GM19099 (cell line): ENCODE data around the gene NPC1.

Experiments
- POLR2A ChIP-seq: IDR thresholded peaks from 3 replicates; pipeline ENCODE4 v1.6.1; 2011; ENCODE audit warnings: low read depth; ENCODE audit not compliant: insufficient read length; ENCODE audit errors: extremely low read depth

Gene NPC1

DNA sequence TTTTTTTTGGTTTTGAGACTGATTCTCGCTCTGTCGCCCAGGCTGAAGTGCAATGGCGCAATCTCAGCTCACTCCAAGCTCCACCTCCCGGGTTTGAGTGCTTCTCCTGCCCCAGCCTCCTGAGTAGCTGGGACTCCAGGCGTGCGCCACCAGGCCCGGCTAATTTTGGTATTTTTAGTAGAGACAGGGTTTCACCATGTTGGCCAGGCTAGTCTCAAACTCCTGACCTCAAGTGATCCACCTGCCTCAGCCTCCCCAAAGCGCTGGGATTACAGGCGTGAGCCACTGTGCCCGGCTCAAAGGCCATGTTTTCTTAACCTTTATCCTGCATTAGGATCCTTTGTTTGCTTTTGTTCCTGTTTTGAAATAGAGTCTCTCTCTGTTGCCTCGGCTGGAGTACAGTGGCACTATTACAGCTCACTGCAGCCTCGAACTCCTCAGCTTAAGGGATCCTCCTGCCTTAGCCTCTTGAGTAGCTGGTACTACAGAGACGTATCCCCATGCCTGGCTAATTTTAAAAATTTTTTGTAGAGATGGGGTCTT is 41.0 kb downstream of the NPC1 start:
- TF ChIP-seq POLR2A: no peak

DNA sequence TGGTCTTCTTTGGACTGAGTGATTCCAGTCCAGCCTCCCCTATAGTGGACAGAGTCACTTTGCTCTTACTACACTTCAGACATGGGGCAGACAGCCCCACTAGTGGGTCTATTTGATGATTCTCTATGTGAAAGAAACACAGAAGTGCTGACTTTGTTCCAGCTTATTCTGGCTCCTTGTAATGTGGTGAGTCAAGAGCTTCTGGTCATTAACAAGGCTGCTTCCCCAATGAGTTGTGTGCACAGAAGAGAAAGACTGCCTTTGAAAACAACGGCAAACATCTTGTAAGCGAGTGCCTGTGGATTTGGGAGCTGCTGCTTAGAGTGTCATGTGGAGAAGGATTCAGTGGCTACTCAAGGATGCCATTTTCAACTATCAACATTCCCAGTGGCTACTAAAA is 43.8 kb downstream of the NPC1 start:
- no peak for TF ChIP-seq POLR2A

DNA sequence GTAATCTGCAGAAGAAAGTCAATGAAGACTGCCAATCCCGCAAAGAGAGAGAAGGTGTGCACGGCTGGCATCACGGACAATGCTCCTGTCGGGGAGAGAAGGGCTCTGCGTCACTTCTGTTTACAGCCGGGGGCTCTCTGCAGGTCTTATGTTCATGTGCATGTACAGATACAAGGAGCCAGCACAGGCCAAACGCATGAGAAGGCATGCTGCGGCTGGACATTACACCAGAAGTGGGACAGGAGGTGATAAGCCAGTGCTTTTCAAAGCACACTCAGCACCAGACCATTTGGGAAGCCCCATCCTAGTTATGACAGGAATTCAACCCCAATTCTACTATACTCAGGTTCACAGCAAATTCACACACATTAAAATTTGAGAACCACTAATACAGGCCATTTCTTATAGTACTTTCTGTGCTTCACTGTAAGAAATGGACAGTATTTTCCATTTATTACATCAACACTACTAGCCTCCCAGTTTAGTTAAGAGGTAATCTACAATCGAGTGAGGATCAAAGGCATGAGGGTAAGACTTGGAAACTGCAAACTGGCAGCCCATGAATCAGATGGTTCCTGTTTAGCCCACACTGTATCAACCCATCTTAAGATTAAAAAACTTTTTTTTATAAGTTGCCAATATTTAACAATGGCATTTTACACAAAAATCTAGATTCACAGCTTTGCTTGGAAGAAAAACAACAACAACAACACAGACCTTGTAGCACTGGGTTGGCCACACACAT is 44.8 kb downstream of the NPC1 start:
- no peak for TF ChIP-seq POLR2A

- no peak for TF ChIP-seq POLR2A
Observed at GRCh38 chr18:23540867-23541266, 45.4 kb downstream of the NPC1 start.

- no peak for TF ChIP-seq POLR2A
Observed at GRCh38 chr18:23539911-23540525, 46.3 kb downstream of the NPC1 start.

GRCh38 chr18:23539296-23539695 is 47.0 kb downstream of the NPC1 start:
- no peak for TF ChIP-seq POLR2A

DNA sequence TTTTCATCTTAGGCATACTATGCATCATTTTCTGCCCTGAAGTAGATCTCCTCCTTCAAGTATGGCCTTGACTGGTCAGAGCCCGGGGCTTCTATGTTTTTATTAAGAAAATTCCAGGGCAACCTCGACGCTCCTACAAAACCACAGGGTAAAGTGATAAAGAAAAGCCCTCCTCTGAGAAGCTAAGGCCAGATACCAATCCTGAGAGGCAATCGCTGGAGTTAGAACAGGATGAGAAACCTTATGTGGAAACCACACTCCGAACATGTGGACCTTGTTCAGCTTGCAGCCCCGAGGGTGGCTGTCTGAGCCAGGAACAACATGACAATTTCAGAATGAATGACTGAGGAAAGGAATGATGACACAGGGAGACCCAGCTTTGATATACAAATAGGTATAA is 47.4 kb downstream of the NPC1 start:
- no peak for TF ChIP-seq POLR2A

DNA sequence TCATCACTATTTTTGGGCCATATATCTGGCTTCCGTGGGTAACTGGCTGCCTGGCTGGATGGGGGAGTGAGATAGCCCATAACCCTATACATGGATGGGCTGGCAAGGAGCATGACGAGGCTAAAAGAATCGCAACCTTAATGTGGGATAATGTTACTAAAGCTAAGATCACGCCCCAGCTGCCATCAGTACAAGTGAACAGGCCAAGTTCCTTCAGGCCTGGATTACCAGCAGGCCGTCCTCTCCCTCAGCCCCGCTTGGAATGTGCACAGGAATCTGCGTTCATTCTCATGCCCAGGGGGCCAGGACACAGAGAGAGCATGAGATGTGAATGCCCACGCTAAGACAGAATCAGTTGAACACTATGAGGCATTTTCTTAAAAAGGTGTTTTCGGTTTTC is 48.3 kb downstream of the NPC1 start:
- no peak for TF ChIP-seq POLR2A

DNA sequence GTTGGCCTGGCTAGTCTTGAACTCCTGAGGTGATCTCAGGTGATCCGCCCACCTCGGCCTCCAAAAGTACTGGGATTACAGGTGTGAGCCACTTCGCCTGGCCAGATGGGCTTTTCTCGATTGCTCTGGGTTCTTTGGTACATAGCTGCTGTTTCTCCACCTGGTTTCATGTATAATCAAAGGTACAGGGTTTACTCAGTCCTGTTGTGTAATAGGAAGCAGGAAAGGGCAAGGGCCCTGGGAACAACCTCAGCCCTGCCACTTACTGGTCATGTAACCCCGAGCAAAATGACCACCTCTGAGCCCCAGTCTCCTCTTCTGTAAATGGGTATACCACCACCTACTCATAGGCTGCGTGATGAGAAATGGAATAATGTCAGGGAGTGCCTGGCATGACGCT is 49.0 kb downstream of the NPC1 start:
- TF ChIP-seq POLR2A: no peak

- no peak for TF ChIP-seq POLR2A
Observed at GRCh38 chr18:23536204-23536603, 50.1 kb downstream of the NPC1 start.

- TF ChIP-seq POLR2A: no peak
Observed at GRCh38 chr18:23534276-23534675, 52.0 kb downstream of the NPC1 start.

DNA sequence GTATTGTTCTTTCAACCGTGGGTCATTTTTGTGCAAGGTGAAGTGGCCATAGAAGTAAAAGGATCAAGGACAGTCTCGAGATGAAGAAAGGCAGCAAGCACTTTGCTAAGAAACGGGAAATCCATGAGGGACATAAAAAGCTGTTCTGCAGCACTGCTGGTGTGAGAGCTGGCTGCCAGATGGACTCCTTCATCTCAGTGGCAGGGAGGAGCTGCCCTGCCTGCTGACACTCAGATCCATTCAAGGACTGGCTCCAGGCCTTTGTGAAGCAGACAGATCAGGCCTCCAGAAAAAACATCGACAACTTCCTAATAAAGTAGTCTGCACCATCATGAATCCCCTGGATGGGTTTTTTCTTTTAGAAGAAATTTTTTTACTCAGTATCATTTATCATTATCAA is 53.5 kb downstream of the NPC1 start:
- TF ChIP-seq POLR2A: no peak

DNA sequence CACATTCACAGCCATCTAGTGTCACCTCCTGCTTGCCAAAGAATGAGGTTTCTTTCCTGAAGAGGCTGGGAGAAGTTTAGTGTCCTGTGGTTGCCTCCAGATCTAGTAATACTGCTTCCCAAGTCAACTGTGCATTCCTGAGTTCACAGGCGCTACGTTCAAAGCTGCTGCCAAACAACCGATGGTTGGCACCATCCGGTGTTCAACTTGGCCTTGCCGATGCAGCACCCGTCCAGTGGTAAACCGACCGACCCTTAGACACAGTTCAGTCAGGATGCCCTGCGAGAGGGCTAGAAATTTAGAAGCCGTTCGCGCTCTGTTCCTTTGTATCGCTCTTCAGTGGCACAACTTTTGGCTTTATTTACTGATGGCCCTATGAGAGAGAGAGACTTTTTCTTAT is 54.4 kb downstream of the NPC1 start:
- TF ChIP-seq POLR2A: no peak

GRCh38 chr18:23530195-23530594 is 56.1 kb downstream of the NPC1 start:
- TF ChIP-seq POLR2A: no peak

DNA sequence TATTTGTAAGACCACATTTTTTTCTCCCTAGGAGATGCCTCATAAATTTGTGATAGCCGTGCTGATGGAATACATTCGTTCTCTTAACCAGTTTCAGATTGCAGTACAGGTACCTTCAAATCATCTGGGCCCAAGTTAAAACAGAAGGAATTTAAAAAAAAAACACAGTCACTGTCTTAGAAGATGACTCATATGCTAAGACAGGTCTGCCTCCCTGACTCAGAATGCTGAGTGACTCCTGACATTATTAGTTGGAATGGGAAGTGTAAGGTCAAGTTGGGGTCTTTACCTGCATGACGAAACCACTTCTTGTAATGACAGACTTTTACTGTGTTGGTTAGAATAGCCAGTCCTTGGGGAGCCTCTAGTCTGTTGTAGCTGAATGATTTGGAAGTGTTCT is 56.7 kb downstream of the NPC1 start:
- no peak for TF ChIP-seq POLR2A
